Activated naive CD8-positive, alpha-beta T cell treated with anti-CD3 and anti-CD28 coated beads, Interleukin-2, amount 10 ng/mL, durations not matched to agents 7 days and 5 days (primary cell): Measurements from ENCODE around the gene IL3RA. TPM values are rescaled to one million over a fixed set of nuclear protein-coding genes. Genes with fewer than 3 reads are reported as not detected.
"Not testable (repeated sequence)": the region's sequence is repeated elsewhere in the genome, so short reads cannot be mapped to it uniquely, and the experiment has no call there.

Experiments used
- ATAC-seq: fragments of 150-1000 bp; cut with Tn5 transposase; one replicate; pipeline ENCODE4 v1.10.0; 2021; ENCODE audit warnings: low read depth, moderate library complexity
- POLR2A ChIA-PET: fragments of 350-600 bp; sonication (Branson Sonifier 250); formaldehyde crosslinking; loops from one replicate; lab custom pipeline; 2021; ENCODE audit warnings: antibody characterized with exemption; lab: Charles Lee
- DNase-seq: peaks from one replicate; pipeline ENCODE4 v3.0.0; 2021
- H3K27ac Mint-ChIP-seq: one replicate; pipeline ENCODE4 v1.8.0; 2022; ENCODE audit warnings: mild to moderate bottlenecking, mixed read lengths
- H3K27me3 Mint-ChIP-seq: one replicate; pipeline ENCODE4 v1.8.0; 2022; ENCODE audit warnings: mild to moderate bottlenecking, moderate library complexity, mixed read lengths
- H3K36me3 Mint-ChIP-seq: one replicate; pipeline ENCODE4 v1.8.0; 2021; ENCODE audit warnings: mild to moderate bottlenecking, mixed read lengths
- H3K4me1 Mint-ChIP-seq: one replicate; pipeline ENCODE4 v1.8.0; 2021; ENCODE audit warnings: mixed read lengths
- H3K4me3 Mint-ChIP-seq: one replicate; pipeline ENCODE4 v1.8.0; 2022; ENCODE audit warnings: mild to moderate bottlenecking, moderate library complexity, mixed read lengths
- H3K9me3 Mint-ChIP-seq: one replicate; pipeline ENCODE4 v1.8.0; 2021; ENCODE audit warnings: mixed read lengths
- total RNA-seq, 2 experiments: library from RNA; stranded (reverse); gene quantifications; one replicate each; pipeline ENCODE4 v1.2.3, GENCODE V29; 2021

Gene IL3RA
- total RNA-seq, 2 experiments from 2014 or later: 0.17 to 0.77 TPM

GRCh38 chrX:1349606-1350005 is 13.0 kb downstream of the IL3RA start:
- H3K9me3 Mint-ChIP-seq, H3K36me3 Mint-ChIP-seq, H3K4me3 Mint-ChIP-seq, H3K27ac Mint-ChIP-seq, DNase-seq, H3K27me3 Mint-ChIP-seq, H3K4me1 Mint-ChIP-seq, POLR2A ChIA-PET, ATAC-seq: not testable (repeated sequence)

GRCh38 chrX:1351981-1352714 is 15.6 kb downstream of the IL3RA start:
- no peak for ATAC-seq
- Mint-ChIP-seq H3K36me3 (peaks cover 5% of the 10 kb centered on the region), H3K4me3 (no peak overlapping the region)

GRCh38 chrX:1354036-1355019 is 17.7 kb downstream of the IL3RA start:
- POLR2A ChIA-PET: no interaction called here
- no peak overlapping the region for H3K4me3 Mint-ChIP-seq

More at GRCh38 chrX:1351981-1352714, 15.6 kb downstream of the IL3RA start:
- Mint-ChIP-seq H3K27me3 (no peaks in the 10 kb centered on the region), H3K4me1 (peaks cover 6% of the 10 kb centered on the region), H3K27ac (no peak overlapping the region), H3K9me3 (no peaks in the 10 kb centered on the region)
- POLR2A ChIA-PET: no interaction called here
- DNase-seq: no peak

GRCh38 chrX:1355131-1356046 is 18.8 kb downstream of the IL3RA start:
- no peak overlapping the region for H3K4me3 Mint-ChIP-seq
- peaks cover 26% of the 10 kb centered on the region for H3K36me3 Mint-ChIP-seq
- peaks cover 3% of the 10 kb centered on the region for H3K9me3 Mint-ChIP-seq
- H3K4me1 Mint-ChIP-seq: peaks cover 6% of the 10 kb centered on the region
- POLR2A ChIA-PET: no interaction called here
- no peaks in the 10 kb centered on the region for H3K27me3 Mint-ChIP-seq
- peak; percentile 69 for ATAC-seq
- peak overlapping the region; percentile 70 for H3K27ac Mint-ChIP-seq
- DNase-seq: peak; percentile 44

More at GRCh38 chrX:1354036-1355019, 17.7 kb downstream of the IL3RA start:
- no peak for DNase-seq
- H3K27ac Mint-ChIP-seq: peak overlapping the region; percentile 48
- no peaks in the 10 kb centered on the region for H3K27me3 Mint-ChIP-seq
- peaks cover 6% of the 10 kb centered on the region for H3K4me1 Mint-ChIP-seq
- ATAC-seq: no peak
- peaks cover 15% of the 10 kb centered on the region for H3K36me3 Mint-ChIP-seq
- H3K9me3 Mint-ChIP-seq: peaks cover under 1% of the 10 kb centered on the region

- no peaks in the 10 kb centered on the region for H3K27me3 Mint-ChIP-seq
- H3K27ac Mint-ChIP-seq: no peak overlapping the region
- H3K4me1 Mint-ChIP-seq: peaks cover 8% of the 10 kb centered on the region
- peaks cover 37% of the 10 kb centered on the region for H3K36me3 Mint-ChIP-seq
- DNase-seq (no peak), ATAC-seq (no peak)
- H3K4me3 Mint-ChIP-seq: no peak overlapping the region
- POLR2A ChIA-PET: no interaction called here
- H3K9me3 Mint-ChIP-seq: peaks cover 3% of the 10 kb centered on the region
These were observed 21.4 kb downstream of the IL3RA start for GRCh38 chrX:1357993-1358392.

- POLR2A ChIA-PET: no interaction called here
- Mint-ChIP-seq H3K4me1 (peaks cover 8% of the 10 kb centered on the region), H3K4me3 (no peak overlapping the region), H3K27me3 (no peaks in the 10 kb centered on the region), H3K9me3 (peaks cover 3% of the 10 kb centered on the region), H3K36me3 (peaks cover 37% of the 10 kb centered on the region), H3K27ac (no peak overlapping the region)
- no peak for DNase-seq
- ATAC-seq: no peak
These were observed 22.4 kb downstream of the IL3RA start for GRCh38 chrX:1358793-1359476.

GRCh38 chrX:1359477-1359873 is 22.9 kb downstream of the IL3RA start:
- Mint-ChIP-seq H3K4me1 (peaks cover 5% of the 10 kb centered on the region), H3K27ac (no peak overlapping the region), H3K4me3 (no peak overlapping the region), H3K27me3 (no peaks in the 10 kb centered on the region), H3K9me3 (peaks cover 3% of the 10 kb centered on the region), H3K36me3 (peaks cover 34% of the 10 kb centered on the region)
- ATAC-seq (no peak), DNase-seq (no peak)
- POLR2A ChIA-PET: no interaction called here

- H3K4me1 Mint-ChIP-seq: peaks cover 5% of the 10 kb centered on the region
- H3K9me3 Mint-ChIP-seq: peaks cover 3% of the 10 kb centered on the region
- POLR2A ChIA-PET: no interaction called here
- H3K36me3 Mint-ChIP-seq: peaks cover 38% of the 10 kb centered on the region
- DNase-seq: no peak
- no peak overlapping the region for H3K4me3 Mint-ChIP-seq
- no peak for ATAC-seq
- H3K27me3 Mint-ChIP-seq: no peaks in the 10 kb centered on the region
- no peak overlapping the region for H3K27ac Mint-ChIP-seq
These were observed 23.6 kb downstream of the IL3RA start for GRCh38 chrX:1360171-1360570.

- Mint-ChIP-seq H3K27ac (no peak overlapping the region), H3K9me3 (peaks cover 3% of the 10 kb centered on the region), H3K27me3 (no peaks in the 10 kb centered on the region), H3K4me1 (peaks cover 2% of the 10 kb centered on the region), H3K4me3 (no peak overlapping the region), H3K36me3 (peaks cover 38% of the 10 kb centered on the region)
- POLR2A ChIA-PET: no interaction called here
- DNase-seq: no peak
- ATAC-seq: no peak
These were observed 24.7 kb downstream of the IL3RA start for GRCh38 chrX:1361275-1361674.

- H3K27ac Mint-ChIP-seq: no peak overlapping the region
- no peak overlapping the region for H3K4me3 Mint-ChIP-seq
- DNase-seq (no peak), ATAC-seq (no peak)
- H3K27me3 Mint-ChIP-seq: no peaks in the 10 kb centered on the region
- peaks cover 3% of the 10 kb centered on the region for H3K9me3 Mint-ChIP-seq
- H3K4me1 Mint-ChIP-seq: peaks cover 2% of the 10 kb centered on the region
- H3K36me3 Mint-ChIP-seq: peaks cover 38% of the 10 kb centered on the region
- POLR2A ChIA-PET: no interaction called here
These were observed 25.3 kb downstream of the IL3RA start for GRCh38 chrX:1361910-1362309.

- H3K4me3 Mint-ChIP-seq, H3K4me1 Mint-ChIP-seq, DNase-seq, POLR2A ChIA-PET, H3K9me3 Mint-ChIP-seq, H3K27ac Mint-ChIP-seq, ATAC-seq, H3K27me3 Mint-ChIP-seq: not testable (repeated sequence)
- H3K36me3 Mint-ChIP-seq: peaks cover 15% of the 10 kb centered on the region
These were observed 29.8 kb downstream of the IL3RA start for GRCh38 chrX:1366363-1366762.

GRCh38 chrX:1368385-1368698 is 31.8 kb downstream of the IL3RA start:
- DNase-seq (no peak), ATAC-seq (no peak)
- H3K4me3 Mint-ChIP-seq: no peak overlapping the region
- peaks cover 7% of the 10 kb centered on the region for H3K36me3 Mint-ChIP-seq
- no peaks in the 10 kb centered on the region for H3K4me1 Mint-ChIP-seq
- no peak overlapping the region for H3K27ac Mint-ChIP-seq
- no peaks in the 10 kb centered on the region for H3K27me3 Mint-ChIP-seq
- POLR2A ChIA-PET: no interaction called here
- no peaks in the 10 kb centered on the region for H3K9me3 Mint-ChIP-seq
